Measurements from ENCODE around the gene PMIS2. TPM values are rescaled to one million over a fixed set of nuclear protein-coding genes. Genes with fewer than 3 reads are reported as not detected.

PMIS2 gene
- total RNA-seq, 2 experiments from 2014 or later: not detected

- Mint-ChIP-seq H3K36me3 (peaks cover 2% of the 10 kb centered on the region), H3K27ac (no peak overlapping the region)
- DNase-seq: no peak
Measured at GRCh38 chr19:35622750-35623149, 36.8 kb downstream of the PMIS2 start.

DNA sequence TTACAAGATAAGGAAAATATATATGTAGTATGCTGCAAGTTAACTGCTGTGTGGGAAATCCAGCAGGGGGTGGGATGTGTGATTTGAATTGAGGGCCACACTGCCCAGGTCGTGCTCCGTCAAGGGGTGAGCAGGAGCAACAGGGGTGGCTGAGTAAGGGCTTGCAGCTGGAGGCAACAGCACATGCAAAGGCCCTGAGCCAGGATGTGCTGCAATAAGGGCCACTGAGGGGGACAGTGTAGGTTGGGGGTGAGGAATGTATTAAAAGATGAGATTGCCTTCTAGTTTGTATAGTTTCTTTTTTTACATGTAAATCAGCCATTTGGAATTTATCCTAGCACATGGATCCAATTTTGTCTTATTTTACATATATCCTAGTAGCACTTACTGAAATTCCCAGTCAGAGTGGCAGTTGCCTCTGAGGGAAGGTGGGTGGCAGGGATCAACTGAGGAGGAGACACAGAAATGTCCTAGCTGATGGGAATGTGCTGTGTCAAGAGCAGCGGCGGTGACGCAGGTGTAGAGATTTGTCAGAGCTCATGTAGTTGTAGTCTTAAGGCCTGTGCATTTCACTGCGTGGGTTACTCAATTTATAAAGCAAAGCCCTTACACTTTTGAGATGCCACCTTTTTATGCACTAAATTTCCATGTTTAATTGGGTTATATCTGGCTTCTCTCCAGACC is 37.5 kb downstream of the PMIS2 start:
- Mint-ChIP-seq H3K36me3 (peaks cover 2% of the 10 kb centered on the region), H3K9me3 (no peaks in the 10 kb centered on the region), H3K4me3 (no peak overlapping the region), H3K27me3 (no peaks in the 10 kb centered on the region), H3K4me1 (peaks cover 4% of the 10 kb centered on the region), H3K27ac (no peak overlapping the region)
- no peak for DNase-seq

More at GRCh38 chr19:35622750-35623149, 36.8 kb downstream of the PMIS2 start:
- Mint-ChIP-seq H3K4me3 (no peak overlapping the region), H3K27me3 (no peaks in the 10 kb centered on the region), H3K9me3 (no peaks in the 10 kb centered on the region), H3K4me1 (no peaks in the 10 kb centered on the region)

DNA sequence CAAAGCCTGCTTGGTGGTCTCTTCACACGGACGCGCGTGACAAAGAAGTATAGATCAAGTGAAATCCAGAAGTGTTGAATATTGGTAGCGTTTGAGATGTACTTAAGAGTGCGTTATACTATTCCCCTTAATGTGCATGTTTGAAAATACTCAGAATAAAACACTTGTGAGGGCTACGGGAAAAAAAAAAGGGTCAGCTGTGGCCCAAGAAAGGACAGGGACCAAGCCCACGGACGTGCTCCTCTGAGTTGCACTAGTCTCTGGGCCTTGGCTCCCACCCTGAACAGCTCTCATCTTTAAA is 42.2 kb downstream of the PMIS2 start:
- H3K4me3 Mint-ChIP-seq: peak overlapping the region; percentile 98
- H3K27ac Mint-ChIP-seq: peak overlapping the region; percentile 94
- H3K36me3 Mint-ChIP-seq: peaks cover 18% of the 10 kb centered on the region
- DNase-seq: no peak
- H3K27me3 Mint-ChIP-seq: no peaks in the 10 kb centered on the region
- H3K4me1 Mint-ChIP-seq: peaks cover 17% of the 10 kb centered on the region
- no peaks in the 10 kb centered on the region for H3K9me3 Mint-ChIP-seq

DNA sequence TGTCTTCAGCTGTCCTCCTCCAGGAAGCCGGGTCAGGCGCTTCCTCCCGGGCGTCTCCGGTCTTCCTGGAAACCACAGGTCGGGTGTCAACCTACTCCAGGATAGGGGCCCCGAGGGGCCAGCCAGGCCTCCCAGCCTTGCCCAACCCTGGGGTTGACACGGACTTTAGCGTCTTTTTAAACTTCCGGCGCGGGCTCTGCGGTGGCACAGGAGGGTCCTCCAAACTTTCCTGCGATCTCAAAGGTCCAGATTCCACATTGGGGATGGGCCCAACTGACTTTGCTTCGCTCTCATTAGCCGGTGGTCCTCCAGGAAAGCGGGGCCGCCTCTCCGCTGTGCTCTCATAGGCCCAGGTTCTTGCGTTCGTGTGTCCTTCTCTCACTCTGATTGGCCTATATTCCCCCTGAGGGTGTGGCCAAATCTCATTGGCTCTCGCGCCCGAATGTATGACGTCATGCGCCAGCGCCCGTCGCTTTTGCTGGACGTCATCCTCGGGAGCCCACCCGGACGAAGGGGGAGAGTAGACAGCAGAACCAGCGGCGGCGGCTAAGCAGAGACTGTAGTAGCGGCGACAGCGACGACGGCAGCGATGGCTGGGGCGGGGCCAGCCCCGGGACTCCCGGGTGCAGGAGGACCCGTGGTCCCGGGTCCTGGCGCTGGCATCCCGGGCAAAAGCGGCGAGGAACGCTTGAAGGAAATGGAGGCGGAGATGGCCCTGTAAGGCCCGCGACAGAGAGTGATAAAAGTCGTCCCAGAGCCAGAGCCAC is 42.8 kb downstream of the PMIS2 start, which contains the start of gene RBM42:
RBM42 (plus strand) TSS at position 472 of the 767 bp plus-strand sequence; CDS start at position 590, 118 bp downstream.
- peak within 1 kb of the TSS; percentile 98 for H3K4me3 Mint-ChIP-seq
- H3K36me3 Mint-ChIP-seq: peaks cover 20% of the 10 kb centered on the region
- H3K27me3 Mint-ChIP-seq: no peaks in the 10 kb centered on the region
- peak within 1 kb of the TSS; percentile 94 for H3K27ac Mint-ChIP-seq
- H3K4me1 Mint-ChIP-seq: peaks cover 19% of the 10 kb centered on the region
- H3K9me3 Mint-ChIP-seq: no peaks in the 10 kb centered on the region
- DNase-seq: peak; percentile 97

DNA sequence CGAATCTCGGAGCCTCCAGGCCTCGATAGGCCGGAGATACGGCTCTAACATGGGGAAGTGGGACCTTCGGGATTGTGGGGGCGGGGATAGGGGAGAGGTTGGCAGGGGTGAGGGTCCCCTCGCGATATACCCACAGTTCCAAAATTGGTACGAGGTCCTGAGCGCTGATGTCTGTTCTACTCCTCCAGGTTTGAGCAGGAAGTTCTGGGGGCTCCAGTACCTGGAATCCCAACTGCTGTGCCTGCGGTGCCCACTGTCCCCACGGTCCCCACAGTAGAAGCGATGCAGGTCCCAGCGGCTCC is 43.3 kb downstream of the PMIS2 start:
- Mint-ChIP-seq H3K36me3 (peaks cover 20% of the 10 kb centered on the region), H3K4me3 (peak overlapping the region; percentile 98), H3K27ac (peak overlapping the region; percentile 94), H3K9me3 (no peaks in the 10 kb centered on the region), H3K27me3 (no peaks in the 10 kb centered on the region), H3K4me1 (peaks cover 19% of the 10 kb centered on the region)
- no peak for DNase-seq

- Mint-ChIP-seq H3K36me3 (peaks cover 30% of the 10 kb centered on the region), H3K4me3 (no peak overlapping the region), H3K4me1 (peaks cover 10% of the 10 kb centered on the region), H3K27me3 (no peaks in the 10 kb centered on the region), H3K27ac (no peak overlapping the region), H3K9me3 (no peaks in the 10 kb centered on the region)
- DNase-seq: no peak
Measured at GRCh38 chr19:35633727-35634440, 47.9 kb downstream of the PMIS2 start.

DNA sequence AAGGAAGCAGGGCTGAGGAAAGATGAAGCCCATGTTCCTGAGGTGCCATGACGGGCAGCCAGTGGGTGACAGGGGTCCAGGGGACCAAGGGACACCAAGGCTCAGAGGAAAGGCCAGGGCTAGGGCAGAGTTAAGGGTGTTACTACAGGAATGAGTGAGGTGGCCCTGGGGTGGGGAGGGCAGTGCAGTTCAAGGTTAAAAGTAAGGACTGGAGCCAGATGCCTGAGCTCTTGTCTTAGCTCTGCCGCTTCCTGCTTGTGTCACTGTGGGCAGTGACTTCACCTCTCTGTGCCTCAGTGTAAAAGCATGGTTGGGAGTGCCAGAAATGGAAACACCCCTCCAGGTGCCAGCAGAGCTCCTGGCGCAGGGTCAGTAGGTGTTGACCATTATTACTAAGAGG is 50.7 kb downstream of the PMIS2 start:
- H3K4me3 Mint-ChIP-seq: no peak overlapping the region
- DNase-seq: no peak
- no peaks in the 10 kb centered on the region for H3K27me3 Mint-ChIP-seq
- no peaks in the 10 kb centered on the region for H3K9me3 Mint-ChIP-seq
- peaks cover 9% of the 10 kb centered on the region for H3K4me1 Mint-ChIP-seq
- peaks cover 20% of the 10 kb centered on the region for H3K36me3 Mint-ChIP-seq
- H3K27ac Mint-ChIP-seq: no peak overlapping the region

Other genes with a start within 250 kb of the PMIS2 start
- gene FFAR1, start 238.3 kb upstream of the PMIS2 start, total RNA-seq: under 1 TPM in 1 of 2 experiments, not detected in 1; 0.08 TPM
- 1 to 10 TPM; 1.2 to 1.3 TPM for gene FFAR3, start 227.7 kb upstream of the PMIS2 start, total RNA-seq
- gene GPR42, start 215.1 kb upstream of the PMIS2 start, total RNA-seq: under 1 TPM in 1 of 2 experiments, not detected in 1; 0.16 TPM
- not detected for gene FFAR2, start 137.9 kb upstream of the PMIS2 start, total RNA-seq
- gene KRTDAP, start 95.7 kb upstream of the PMIS2 start, total RNA-seq: not detected
- gene DMKN, start 72.5 kb upstream of the PMIS2 start, total RNA-seq: 1 to 10 TPM; 1.4 to 1.5 TPM
- gene SBSN, start 57.9 kb upstream of the PMIS2 start, total RNA-seq: not detected
- gene GAPDHS, start 52.7 kb upstream of the PMIS2 start, total RNA-seq: not detected
- 10 to 100 TPM; 74.4 to 81.6 TPM for gene TMEM147, start 40.5 kb upstream of the PMIS2 start, total RNA-seq
- not detected for gene ATP4A, start 22.5 kb upstream of the PMIS2 start, total RNA-seq
- 10 to 100 TPM; 37.9 to 44.6 TPM for gene HAUS5, start 26.6 kb downstream of the PMIS2 start, total RNA-seq
- gene RBM42, start 42.9 kb downstream of the PMIS2 start, total RNA-seq: 10 to 100 TPM; 91.7 to 99.1 TPM
- 1 to 10 TPM; 1.5 to 2.3 TPM for gene ETV2, start 55.6 kb downstream of the PMIS2 start, total RNA-seq
- gene COX6B1, start 62.1 kb downstream of the PMIS2 start, total RNA-seq: 100 to 1,000 TPM; 414 to 433 TPM
- gene UPK1A, start 80.3 kb downstream of the PMIS2 start, total RNA-seq: 1 to 10 TPM; 1.6 to 1.8 TPM
- gene ZBTB32, start 118.4 kb downstream of the PMIS2 start, total RNA-seq: 100 to 1,000 TPM; 220 to 238 TPM
- gene KMT2B, start 131.8 kb downstream of the PMIS2 start, total RNA-seq: 10 to 100 TPM; 42.2 to 45.5 TPM
- 10 to 100 TPM; 79.2 to 80.6 TPM for gene IGFLR1, start 156.3 kb downstream of the PMIS2 start, total RNA-seq
- gene U2AF1L4, start 159.2 kb downstream of the PMIS2 start, total RNA-seq: 10 to 100 TPM; 42.3 to 43.9 TPM
- 10 to 100 TPM; 38.5 to 41.6 TPM for gene PSENEN, start 159.5 kb downstream of the PMIS2 start, total RNA-seq
- 1 to 10 TPM; 5.1 to 7.0 TPM for gene LIN37, start 162.4 kb downstream of the PMIS2 start, total RNA-seq
- gene HSPB6, start 170.9 kb downstream of the PMIS2 start, total RNA-seq: under 1 TPM; 0.39 to 0.78 TPM
- 10 to 100 TPM; 29.9 to 33.3 TPM for gene PROSER3, start 172.0 kb downstream of the PMIS2 start, total RNA-seq
- 10 to 100 TPM; 15.0 to 16.3 TPM for gene ARHGAP33, start 189.4 kb downstream of the PMIS2 start, total RNA-seq
- gene PRODH2, start 226.7 kb downstream of the PMIS2 start, total RNA-seq: not detected

All from activated naive CD8-positive, alpha-beta T cell treated with anti-CD3 and anti-CD28 coated beads for 36 hours (primary cell).